ENCODE measurements around the gene SEC24D. TPM values are rescaled to one million over a fixed set of nuclear protein-coding genes. Genes with fewer than 3 reads are reported as not detected.
"Not testable (repeated sequence)": the region's sequence is repeated elsewhere in the genome, so short reads cannot be mapped to it uniquely, and the experiment has no call there.

Gene SEC24D
- total RNA-seq, 6 experiments from 2014 or later, result 164 to 198 (median 183) TPM

DNA sequence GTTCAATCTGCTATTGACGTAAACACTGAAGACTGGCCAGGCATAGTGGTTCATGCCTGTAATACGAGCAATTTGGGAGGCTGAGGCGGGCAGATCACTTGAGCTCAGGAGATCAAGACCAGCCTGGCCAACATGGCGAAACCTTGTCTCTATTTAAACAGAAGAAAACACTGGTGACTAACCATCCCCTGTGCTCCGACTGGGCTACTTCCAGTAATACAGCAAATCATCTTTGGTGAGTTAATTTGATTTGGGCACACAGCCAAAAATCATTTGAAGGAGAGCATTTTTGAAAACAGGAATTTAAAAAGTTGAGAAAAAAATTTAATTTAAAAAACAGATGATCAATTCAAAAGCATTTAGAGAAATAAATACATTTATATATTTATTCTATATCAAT is 52.0 kb downstream of the SEC24D start:
- Mint-ChIP-seq H3K9me3 (peaks cover 29% of the 10 kb centered on the region), H3K27ac (peak overlapping the region; percentile 43; the same call in 1 of the 2 replicates), H3K4me3 (no peak overlapping the region), H3K36me3 (ENCODE audit: low read depth) (peaks cover 80% of the 10 kb centered on the region), H3K27me3 (ENCODE audit: insufficient read depth) (peaks cover 6% of the 10 kb centered on the region), H3K4me1 (ENCODE audit: low read depth) (peaks cover 62% of the 10 kb centered on the region)
- TF ChIP-seq, protein P1, sequence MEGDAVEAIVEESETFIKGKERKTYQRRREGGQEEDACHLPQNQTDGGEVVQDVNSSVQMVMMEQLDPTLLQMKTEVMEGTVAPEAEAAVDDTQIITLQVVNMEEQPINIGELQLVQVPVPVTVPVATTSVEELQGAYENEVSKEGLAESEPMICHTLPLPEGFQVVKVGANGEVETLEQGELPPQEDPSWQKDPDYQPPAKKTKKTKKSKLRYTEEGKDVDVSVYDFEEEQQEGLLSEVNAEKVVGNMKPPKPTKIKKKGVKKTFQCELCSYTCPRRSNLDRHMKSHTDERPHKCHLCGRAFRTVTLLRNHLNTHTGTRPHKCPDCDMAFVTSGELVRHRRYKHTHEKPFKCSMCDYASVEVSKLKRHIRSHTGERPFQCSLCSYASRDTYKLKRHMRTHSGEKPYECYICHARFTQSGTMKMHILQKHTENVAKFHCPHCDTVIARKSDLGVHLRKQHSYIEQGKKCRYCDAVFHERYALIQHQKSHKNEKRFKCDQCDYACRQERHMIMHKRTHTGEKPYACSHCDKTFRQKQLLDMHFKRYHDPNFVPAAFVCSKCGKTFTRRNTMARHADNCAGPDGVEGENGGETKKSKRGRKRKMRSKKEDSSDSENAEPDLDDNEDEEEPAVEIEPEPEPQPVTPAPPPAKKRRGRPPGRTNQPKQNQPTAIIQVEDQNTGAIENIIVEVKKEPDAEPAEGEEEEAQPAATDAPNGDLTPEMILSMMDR (IDR thresholded peaks at IDR 0.05), result no peak
- no peak for DNase-seq

DNA sequence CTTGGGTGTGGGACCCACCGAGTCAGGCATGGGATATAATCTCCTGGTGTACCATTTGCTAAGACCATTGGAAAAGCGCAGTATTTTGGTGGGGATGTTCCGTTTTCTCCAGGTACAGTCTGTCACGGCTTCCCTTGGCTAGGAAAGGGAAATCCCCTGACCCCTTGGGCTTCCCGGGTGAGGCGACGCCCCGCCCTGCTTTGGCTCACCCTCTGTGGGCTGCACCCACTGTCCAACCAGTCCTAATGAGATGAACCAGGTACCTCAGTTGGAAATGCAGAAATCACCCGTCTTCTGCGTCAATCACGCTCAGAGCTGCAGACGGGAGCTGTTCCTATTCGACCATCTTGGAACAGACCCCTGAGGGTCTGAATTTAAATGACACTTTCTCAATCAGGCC is 53.0 kb downstream of the SEC24D start:
- H3K4me3 Mint-ChIP-seq; H3K27me3 Mint-ChIP-seq (ENCODE audit: insufficient read depth); DNase-seq: not testable (repeated sequence)
- H3K27ac Mint-ChIP-seq, result peak overlapping the region; percentile 51; the same call in 1 of the 2 replicates
- H3K9me3 Mint-ChIP-seq, result peaks cover 29% of the 10 kb centered on the region
- H3K4me1 Mint-ChIP-seq (ENCODE audit: low read depth), result peaks cover 72% of the 10 kb centered on the region
- peaks cover 79% of the 10 kb centered on the region for H3K36me3 Mint-ChIP-seq (ENCODE audit: low read depth)

DNA sequence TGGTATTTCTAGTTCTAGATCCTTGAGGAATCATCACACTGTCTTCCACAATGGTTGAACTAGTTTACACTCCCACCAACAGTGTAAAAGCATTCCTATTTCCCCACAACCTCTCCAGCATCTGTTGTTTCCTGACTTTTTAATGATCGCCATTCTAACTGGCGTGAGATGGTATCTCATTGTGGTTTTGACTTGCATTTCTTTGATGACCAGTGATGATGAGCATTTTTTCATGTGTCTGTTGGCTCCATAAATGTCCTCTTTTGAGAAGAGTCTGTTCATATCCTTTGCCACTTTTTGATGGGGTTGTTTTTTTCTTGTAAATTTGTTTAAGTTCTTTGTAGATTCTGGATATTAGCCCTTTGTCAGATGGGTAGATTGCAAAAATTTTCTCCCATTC is 58.3 kb downstream of the SEC24D start:
- Mint-ChIP-seq H3K36me3 (ENCODE audit: low read depth) (peaks cover 59% of the 10 kb centered on the region), H3K4me1 (ENCODE audit: low read depth) (peaks cover 86% of the 10 kb centered on the region), H3K4me3 (peak overlapping the region; percentile 30; the same call in 1 of the 2 replicates), H3K27ac (peak overlapping the region; percentile 75), H3K9me3 (peaks cover 29% of the 10 kb centered on the region)
- H3K27me3 Mint-ChIP-seq (ENCODE audit: insufficient read depth), result not testable (repeated sequence)
- DNase-seq, result peak; percentile 65

DNA sequence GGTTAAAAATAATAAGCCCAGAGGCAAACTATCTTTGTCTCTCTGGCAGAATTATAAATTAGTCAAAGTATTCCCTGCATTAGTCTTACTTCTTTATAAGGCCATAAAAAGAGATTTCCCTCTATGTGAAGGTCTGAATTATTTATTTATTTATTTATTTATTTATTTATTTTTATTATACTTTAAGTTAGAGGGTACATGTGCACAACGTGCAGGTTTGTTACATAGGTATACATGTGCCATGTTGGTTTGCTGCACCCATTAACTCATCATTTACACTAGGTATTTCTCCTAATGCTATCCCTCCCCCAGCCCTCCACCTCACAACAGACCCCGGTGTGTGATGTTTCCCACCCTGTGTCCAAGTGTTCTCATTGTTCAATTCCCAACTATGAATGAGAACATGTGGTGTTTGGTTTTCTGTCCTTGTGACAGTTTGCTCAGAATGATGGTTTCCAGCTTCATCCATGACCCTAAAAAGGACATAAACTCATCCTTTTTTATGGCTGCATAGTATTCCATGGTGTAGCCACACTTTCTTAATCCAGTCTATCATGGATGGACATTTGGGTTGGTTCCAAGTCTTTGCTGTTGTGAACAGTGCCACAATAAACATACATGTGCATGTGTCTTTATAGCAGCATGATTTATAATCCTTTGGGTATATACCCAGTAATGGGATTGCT is 58.8 kb downstream of the SEC24D start:
- not testable (repeated sequence) for DNase-seq; H3K27ac Mint-ChIP-seq; H3K4me3 Mint-ChIP-seq; H3K27me3 Mint-ChIP-seq (ENCODE audit: insufficient read depth)
- H3K36me3 Mint-ChIP-seq (ENCODE audit: low read depth), result peaks cover 53% of the 10 kb centered on the region
- peaks cover 27% of the 10 kb centered on the region for H3K9me3 Mint-ChIP-seq
- peaks cover 92% of the 10 kb centered on the region for H3K4me1 Mint-ChIP-seq (ENCODE audit: low read depth)

DNA sequence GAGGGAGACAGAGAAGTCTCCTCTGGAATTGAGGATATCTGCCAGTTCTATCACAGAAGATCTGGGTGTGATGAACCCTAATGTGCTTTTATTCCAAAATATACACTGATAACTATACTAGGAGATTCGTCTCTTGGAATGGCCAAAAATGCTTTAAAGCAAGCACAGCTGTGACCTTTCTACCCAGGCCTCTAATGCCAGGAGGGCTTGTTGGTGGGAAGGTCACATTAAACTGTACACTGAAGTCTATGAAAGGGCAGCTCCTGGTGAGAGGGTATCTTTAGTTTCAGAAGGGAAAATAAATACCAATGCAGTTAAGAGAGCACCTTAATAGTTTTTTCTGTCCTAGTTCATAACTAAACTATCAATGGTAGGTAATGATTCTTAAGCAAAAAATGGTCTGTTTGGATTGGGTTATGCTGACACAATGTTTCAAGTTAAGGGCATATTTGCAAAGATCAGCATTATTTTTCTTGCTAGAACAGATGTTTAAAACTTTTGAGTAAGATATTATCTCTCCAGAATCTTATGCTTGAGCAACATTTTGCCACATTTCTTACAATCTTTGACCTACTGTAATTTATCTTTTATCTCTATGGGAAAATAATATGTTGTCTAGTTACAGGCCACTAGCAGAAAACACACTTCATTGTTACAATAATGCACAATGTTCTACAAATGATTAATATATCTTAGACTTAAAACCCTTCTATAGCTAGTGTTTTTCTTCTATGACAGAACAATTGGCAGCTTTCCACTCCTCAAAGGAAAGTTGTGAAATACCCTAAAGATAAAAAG is 59.6 kb downstream of the SEC24D start:
- Mint-ChIP-seq H3K4me1 (ENCODE audit: low read depth) (peaks cover 93% of the 10 kb centered on the region), H3K9me3 (peaks cover 20% of the 10 kb centered on the region), H3K36me3 (ENCODE audit: low read depth) (peaks cover 51% of the 10 kb centered on the region), H3K27ac (peak overlapping the region; percentile 50), H3K27me3 (ENCODE audit: insufficient read depth) (0 out of 2 replicates have a peak, but pooled peaks cover 3% of the 10 kb centered on the region), H3K4me3 (peak overlapping the region; percentile 31; the same call in 1 of the 2 replicates)
- TF ChIP-seq, protein P1 (IDR thresholded peaks at IDR 0.05), result no peak
- DNase-seq, result peak; percentile 57

DNA sequence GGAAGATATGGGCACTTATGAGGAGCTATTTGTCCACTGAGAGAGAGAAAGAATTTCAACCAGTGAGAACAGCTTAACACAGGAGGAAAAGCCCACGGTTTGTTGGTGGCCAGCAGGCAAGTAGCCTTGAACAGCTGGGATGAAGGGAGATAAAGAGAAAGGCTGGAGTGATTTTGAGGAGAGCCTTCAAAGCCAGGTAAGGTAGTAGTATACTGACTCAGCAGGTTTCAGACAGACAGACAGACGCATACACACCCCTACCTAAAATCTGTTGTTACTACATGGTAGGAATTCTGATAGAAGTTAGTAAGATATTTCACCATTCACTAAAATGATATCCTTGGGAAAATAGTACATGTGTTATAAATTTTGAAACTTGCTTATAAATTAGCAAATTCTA is 60.5 kb downstream of the SEC24D start:
- H3K4me1 Mint-ChIP-seq (ENCODE audit: low read depth), result peaks cover 94% of the 10 kb centered on the region
- no peak for DNase-seq
- H3K4me3 Mint-ChIP-seq, result no peak overlapping the region
- peak overlapping the region; percentile 43 for H3K27ac Mint-ChIP-seq
- TF ChIP-seq, protein P1 (IDR thresholded peaks at IDR 0.05), result no peak
- 0 out of 2 replicates have a peak, but pooled peaks cover 3% of the 10 kb centered on the region for H3K27me3 Mint-ChIP-seq (ENCODE audit: insufficient read depth)
- peaks cover 14% of the 10 kb centered on the region; the same call in 1 of the 2 replicates for H3K9me3 Mint-ChIP-seq
- H3K36me3 Mint-ChIP-seq (ENCODE audit: low read depth), result peaks cover 41% of the 10 kb centered on the region

DNA sequence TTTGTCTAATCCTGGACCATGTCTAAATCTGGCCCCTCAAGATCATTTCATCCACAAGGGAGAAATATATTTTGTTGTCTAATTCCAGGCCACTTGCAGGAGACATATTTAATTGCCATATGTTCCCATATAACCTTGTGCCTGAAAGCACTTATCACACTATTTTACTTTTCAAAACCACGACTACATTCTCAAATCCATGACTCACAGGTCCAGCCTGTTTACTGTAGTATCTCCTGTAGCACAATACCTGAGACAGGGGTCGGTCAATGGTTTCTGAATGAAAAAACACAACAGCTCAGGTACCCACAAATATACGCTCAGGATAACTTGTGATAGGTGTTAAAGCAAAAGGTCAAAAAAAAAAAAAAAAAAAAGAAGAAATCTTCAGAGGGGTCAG is 60.9 kb downstream of the SEC24D start:
- H3K27me3 Mint-ChIP-seq (ENCODE audit: insufficient read depth), result 0 out of 2 replicates have a peak, but pooled peaks cover 3% of the 10 kb centered on the region
- peaks cover 41% of the 10 kb centered on the region for H3K36me3 Mint-ChIP-seq (ENCODE audit: low read depth)
- DNase-seq, result peak; percentile 30
- peaks cover 10% of the 10 kb centered on the region; the same call in 1 of the 2 replicates for H3K9me3 Mint-ChIP-seq
- TF ChIP-seq, protein P1 (IDR thresholded peaks at IDR 0.05), result no peak
- peak overlapping the region; percentile 18; the same call in 1 of the 2 replicates for H3K4me3 Mint-ChIP-seq
- peaks cover 94% of the 10 kb centered on the region for H3K4me1 Mint-ChIP-seq (ENCODE audit: low read depth)
- H3K27ac Mint-ChIP-seq, result peak overlapping the region; percentile 43
